HL-60/S4 (cell line): ENCODE results near the gene SYNC.
"Not testable (repeated sequence)": the region's sequence is repeated elsewhere in the genome, so short reads cannot be mapped to it uniquely, and the experiment has no call there.

Experiments used
- in situ Hi-C: fragments of 300-500 bp; cut with MboI; formaldehyde crosslinking; loops from 2 replicates; pipeline ENCODE4 v1.14.3; 2022; ENCODE audit warnings: low sequenced_read_pairs

The SYNC gene

GRCh38 chr1:32695098-32695904 lies 7.3 kb downstream of the SYNC start:
- in situ Hi-C loops: no loop called here

GRCh38 chr1:32693455-32694174 lies 9.0 kb downstream of the SYNC start:
- in situ Hi-C loops: no loop called here

GRCh38 chr1:32686387-32686786 lies 16.2 kb downstream of the SYNC start:
- in situ Hi-C loops: no loop called here

GRCh38 chr1:32685498-32685897 lies 17.1 kb downstream of the SYNC start:
- in situ Hi-C loops: no loop called here

GRCh38 chr1:32684167-32684811 lies 18.3 kb downstream of the SYNC start:
- in situ Hi-C loops: no loop called here

- in situ Hi-C loops: no loop called here
Observed at GRCh38 chr1:32683397-32683796, 19.2 kb downstream of the SYNC start.

GRCh38 chr1:32681999-32682398 lies 20.6 kb downstream of the SYNC start:
- in situ Hi-C loops: no loop called here

- in situ Hi-C loops: no loop called here
Observed at GRCh38 chr1:32681509-32681908, 21.1 kb downstream of the SYNC start.

- in situ Hi-C loops: no loop called here
Observed at GRCh38 chr1:32680642-32681041, 21.9 kb downstream of the SYNC start.

GRCh38 chr1:32679993-32680392 lies 22.6 kb downstream of the SYNC start:
- in situ Hi-C loops: not testable (repeated sequence)

GRCh38 chr1:32676945-32677344 lies 25.6 kb downstream of the SYNC start:
- in situ Hi-C loops: no loop called here

GRCh38 chr1:32668716-32669115 lies 33.9 kb downstream of the SYNC start:
- in situ Hi-C loops: loop anchor here (10.0 kb wide), 1 partner anchor 126 kb away; no protein-coding TSS in a partner anchor

GRCh38 chr1:32666901-32667566 lies 35.5 kb downstream of the SYNC start:
- in situ Hi-C loops: loop anchor here (10.0 kb wide), 1 partner anchor 128 kb away; no protein-coding TSS in a partner anchor

- in situ Hi-C loops: loop anchor here (10.0 kb wide), 1 partner anchor 129 kb away; no protein-coding TSS in a partner anchor
Observed at GRCh38 chr1:32665915-32666314, 36.7 kb downstream of the SYNC start.

GRCh38 chr1:32659581-32659980 lies 43.0 kb downstream of the SYNC start:
- in situ Hi-C loops: no loop called here

GRCh38 chr1:32652244-32652962 lies 50.2 kb downstream of the SYNC start:
- in situ Hi-C loops: no loop called here

- in situ Hi-C loops: no loop called here
Observed at GRCh38 chr1:32651461-32652073, 51.0 kb downstream of the SYNC start.

- in situ Hi-C loops: no loop called here
Observed at GRCh38 chr1:32650752-32651460, 51.7 kb downstream of the SYNC start, which contains the start of gene RBBP4. RBBP4 (plus strand) TSS chr1:32651208; CDS start chr1:32651307, 99 bp downstream.

GRCh38 chr1:32650248-32650751 lies 52.3 kb downstream of the SYNC start, which contains the start of gene ZBTB8OS:
ZBTB8OS (minus strand) TSS chr1:32650550; CDS start chr1:32650529, 21 bp downstream.
- in situ Hi-C loops: no loop called here
